Measurements from ENCODE around the gene TMEM214. TPM values are rescaled to one million over a fixed set of nuclear protein-coding genes. Genes with fewer than 3 reads are reported as not detected.

Gene TMEM214
- total RNA-seq, 2 donors from 2014 or later = 21.0 to 41.0 TPM

- Histone ChIP-seq H3K9me3 (no peaks in the 10 kb centered on the region), H3K27me3 (no peaks in the 10 kb centered on the region), H3K4me3 (no peak overlapping the region), H3K36me3 (no peaks in the 10 kb centered on the region), H3K27ac (peak overlapping the region in 1 of 2 donors; percentile 43), H3K4me1 (peaks cover 0 to 57% of the 10 kb centered on the region in 2 donors)
- DNase-seq (ENCODE audit: low spot score) = no peak
- TF ChIP-seq CTCF (IDR thresholded peaks at IDR 0.05) = no peak
These were observed 44.5 kb downstream of the TMEM214 start for GRCh38 chr2:27077231-27077630.

- H3K36me3 ChIP-seq = no peaks in the 10 kb centered on the region
- peaks cover 0 to 56% of the 10 kb centered on the region in 2 donors for H3K4me1 ChIP-seq
- H3K27ac ChIP-seq = peak within 1 kb of the TSS; percentile 69 to 86
- H3K27me3 ChIP-seq = no peaks in the 10 kb centered on the region
- peak within 1 kb of the TSS; percentile 50 to 51 for H3K4me3 ChIP-seq
- peak; percentile 85 for DNase-seq (ENCODE audit: low spot score)
- no peak for TF ChIP-seq CTCF (IDR thresholded peaks at IDR 0.05)
- H3K9me3 ChIP-seq = no peaks in the 10 kb centered on the region
These were observed 45.8 kb downstream of the TMEM214 start, which contains the start of gene EMILIN1 for GRCh38 chr2:27078267-27079194. EMILIN1 (plus strand) TSS chr2:27078615; CDS start chr2:27079066, 451 bp downstream.

GRCh38 chr2:27079233-27080139 is 46.7 kb downstream of the TMEM214 start:
- Histone ChIP-seq H3K4me3 (peak overlapping the region; percentile 50 to 51), H3K9me3 (no peaks in the 10 kb centered on the region), H3K4me1 (peaks cover 0 to 47% of the 10 kb centered on the region in 2 donors), H3K27ac (peak overlapping the region; percentile 69 to 86), H3K27me3 (no peaks in the 10 kb centered on the region), H3K36me3 (no peaks in the 10 kb centered on the region)
- TF ChIP-seq CTCF (IDR thresholded peaks at IDR 0.05) = no peak
- no peak for DNase-seq (ENCODE audit: low spot score)

GRCh38 chr2:27080140-27080469 is 47.3 kb downstream of the TMEM214 start:
- no peak for TF ChIP-seq CTCF (IDR thresholded peaks at IDR 0.05)
- Histone ChIP-seq H3K4me3 (peak overlapping the region; percentile 50 to 51), H3K27ac (peak overlapping the region; percentile 69 to 86), H3K9me3 (no peaks in the 10 kb centered on the region), H3K36me3 (no peaks in the 10 kb centered on the region), H3K27me3 (no peaks in the 10 kb centered on the region), H3K4me1 (peaks cover 0 to 46% of the 10 kb centered on the region in 2 donors)
- DNase-seq (ENCODE audit: low spot score) = no peak

- no peaks in the 10 kb centered on the region for H3K27me3 ChIP-seq
- peaks cover 0 to 48% of the 10 kb centered on the region in 2 donors for H3K4me1 ChIP-seq
- no peak for TF ChIP-seq CTCF (IDR thresholded peaks at IDR 0.05)
- H3K9me3 ChIP-seq = no peaks in the 10 kb centered on the region
- peak overlapping the region; percentile 1 to 51 for H3K4me3 ChIP-seq
- H3K36me3 ChIP-seq = no peaks in the 10 kb centered on the region
- no peak for DNase-seq (ENCODE audit: low spot score)
- H3K27ac ChIP-seq = peak overlapping the region; percentile 69 to 86
These were observed 47.8 kb downstream of the TMEM214 start for GRCh38 chr2:27080603-27080936.
